Psoas muscle (tissue), 8 donors: ENCODE results near the gene KCNIP3. TPM values are rescaled to one million over a fixed set of nuclear protein-coding genes. Genes with fewer than 3 reads are reported as not detected.
A peak's percentile ranks its signal among the peaks of the same experiment; 100 is the strongest.

Experiments
- ATAC-seq, 4 donors: fragments of 200-7000 bp; cut with Tn5 transposase; one replicate each; pipeline ENCODE4 v1.9.1; 2020; ENCODE audit warnings: moderate library complexity in 3 of 4, mild to moderate bottlenecking in 2 of 4
- DNase-seq, 2 donors: peaks; one replicate each; pipeline ENCODE4 v3.0.0-alpha.2; 2020
- H3K27ac ChIP-seq: fragments of 200-600 bp; one replicate; pipeline ENCODE4 v1.8.0; 2022
- H3K27me3 ChIP-seq, 3 donors: fragments of 200-600 bp in 1 of 3; one replicate each; pipeline versions ENCODE4 v1.6.1 to v1.8.0; 2013 to 2022; ENCODE audit warnings: low read length in 2 of 3, mild to moderate bottlenecking in 2 of 3, moderate library complexity in 1 of 3; ENCODE audit not compliant: insufficient read depth in 3 of 3
- H3K36me3 ChIP-seq, 2 donors: fragments of 200-600 bp in 1 of 2; one replicate each; pipeline versions ENCODE4 v1.6.1 to v1.8.0; 2013 to 2022; ENCODE audit warnings: low read depth in 1 of 2, mild to moderate bottlenecking in 1 of 2, moderate library complexity in 1 of 2; ENCODE audit not compliant: insufficient read depth in 1 of 2
- H3K4me1 ChIP-seq: fragments of 200-600 bp; one replicate; pipeline ENCODE4 v1.8.0; 2022
- H3K4me3 ChIP-seq: fragments of 200-600 bp; one replicate; pipeline ENCODE4 v1.8.0; 2022; ENCODE audit warnings: mild to moderate bottlenecking
- H3K9me3 ChIP-seq: fragments of 200-600 bp; one replicate; pipeline ENCODE4 v1.8.0; 2022
- WGBS, 3 donors: extraction: QIAGEN DNeasy Blood & Tissue Kit; methylation state at CpG; one replicate each; pipeline versions ENCODE4 v1.1.6 to v1.1.7; 2013; 5-methylcytosine and 5-hydroxymethylcytosine counted together
- intact Hi-C, 2 donors: fragments of 100-400 bp; cut with DNase I; formaldehyde crosslinking; loops; one replicate each; pipeline versions ENCODE4 v1.11.0 to v1.14.2; 2022
- polyA plus RNA-seq, 3 donors: library from polyadenylated mRNA; stranded (reverse); fragments of 200-250 nt; gene quantifications; one replicate each; pipeline ENCODE4 v1.2.3, GENCODE V29; 2013
- total RNA-seq, 4 donors: library from RNA; stranded (reverse); fragmentation: NEBNext Ultra II Directional in 2 of 4; extraction: Animal tissue kit (Norgen Biotek cat#: 25700) in 2 of 4; gene quantifications; one replicate each; pipeline versions ENCODE4 v1.2.1 to v1.2.4, GENCODE V29; 2021 to 2023
- TF ChIP-seq, protein P1 (sequence below): fragments of 200-600 bp; IDR thresholded peaks from one replicate; pipeline ENCODE4 v1.8.0; 2022; ENCODE audit warnings: antibody characterized with exemption
- donor health status: healthy with polysubstance abuse.
- donor health status: DM: no; HTN: no; CAD: no; lungs with moderate emphysema.
- donor health status: Bipolar disorder and iron deficiency.
- donor health status: healthy.
- donor health status: DM: yes; HTN: yes; CAD: no.
- donor health status: DM: no; HTN: no; CAD: no.
- donor health status: DM: no; HTN: no; CAD: no.
- donor health status: DM: yes; HTN: yes; CAD: no.

The KCNIP3 gene
- total and polyA plus RNA-seq, 7 donors, result 0.93 to 2.0 (median 1.3) TPM

DNA sequence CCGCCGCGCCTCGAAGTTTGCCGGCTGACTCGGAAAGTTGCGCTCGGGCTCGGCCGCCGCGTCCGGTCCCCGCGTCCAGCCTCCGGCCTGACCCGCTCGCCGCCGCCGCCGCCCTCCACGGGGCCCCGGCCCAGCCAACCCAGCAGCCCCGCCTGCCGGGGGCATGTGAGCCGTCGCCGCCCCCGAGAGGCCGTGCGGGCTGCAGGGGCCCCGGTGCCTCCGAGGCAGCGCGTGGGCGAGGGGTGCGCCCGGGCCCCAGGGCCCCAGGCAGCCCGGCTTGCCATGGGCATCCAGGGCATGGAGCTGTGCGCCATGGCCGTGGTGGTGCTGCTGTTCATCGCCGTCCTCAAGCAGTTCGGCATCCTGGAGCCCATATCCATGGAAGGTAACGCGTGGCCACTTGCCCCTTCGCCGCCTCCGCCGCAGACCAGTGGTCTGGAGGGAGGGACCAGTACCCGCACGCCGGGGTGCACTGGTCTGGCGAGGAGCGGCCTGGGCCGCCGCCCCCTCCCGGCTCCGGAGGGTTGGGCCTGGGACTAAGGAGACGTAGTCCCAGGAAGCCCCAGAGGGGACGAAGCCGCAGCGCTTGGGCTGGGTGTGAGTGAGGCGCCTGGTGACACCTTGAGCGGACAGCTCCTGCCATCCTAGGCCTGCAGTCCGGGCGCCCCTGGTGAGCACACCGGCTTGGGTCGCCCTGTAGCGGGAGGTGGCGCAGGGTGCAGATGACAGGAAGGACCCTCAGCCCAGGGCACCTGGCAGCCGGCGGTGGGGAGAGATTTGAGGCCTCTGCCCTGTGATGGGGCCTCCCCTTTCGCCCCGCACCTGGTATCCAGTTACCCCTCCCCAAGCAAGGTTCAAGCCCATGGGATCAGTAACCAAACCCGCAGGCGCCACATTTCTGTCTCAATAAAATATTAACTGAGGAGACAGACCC is 49.9 kb downstream of the KCNIP3 start:
- peaks cover 0 to 28% (median 0%) of the 10 kb centered on the region in 3 donors for H3K27me3 ChIP-seq
- peak overlapping the region; percentile 61 for H3K4me3 ChIP-seq
- no peak for ATAC-seq
- peaks cover 6% of the 10 kb centered on the region for H3K4me1 ChIP-seq
- no peaks in the 10 kb centered on the region for H3K36me3 ChIP-seq
- 21 to 39% (median 35%) methylated on average over 41 to 75 of the region's 78 CpGs for WGBS, 3 donors
- H3K27ac ChIP-seq, result no peak overlapping the region
- intact Hi-C loops, result loop anchor here in 1 of 2 donors (5.0 kb wide), 2 partner anchors 40 to 55 kb away; partner anchors contain the start of gene FAHD2A
- TF ChIP-seq, protein P1, sequence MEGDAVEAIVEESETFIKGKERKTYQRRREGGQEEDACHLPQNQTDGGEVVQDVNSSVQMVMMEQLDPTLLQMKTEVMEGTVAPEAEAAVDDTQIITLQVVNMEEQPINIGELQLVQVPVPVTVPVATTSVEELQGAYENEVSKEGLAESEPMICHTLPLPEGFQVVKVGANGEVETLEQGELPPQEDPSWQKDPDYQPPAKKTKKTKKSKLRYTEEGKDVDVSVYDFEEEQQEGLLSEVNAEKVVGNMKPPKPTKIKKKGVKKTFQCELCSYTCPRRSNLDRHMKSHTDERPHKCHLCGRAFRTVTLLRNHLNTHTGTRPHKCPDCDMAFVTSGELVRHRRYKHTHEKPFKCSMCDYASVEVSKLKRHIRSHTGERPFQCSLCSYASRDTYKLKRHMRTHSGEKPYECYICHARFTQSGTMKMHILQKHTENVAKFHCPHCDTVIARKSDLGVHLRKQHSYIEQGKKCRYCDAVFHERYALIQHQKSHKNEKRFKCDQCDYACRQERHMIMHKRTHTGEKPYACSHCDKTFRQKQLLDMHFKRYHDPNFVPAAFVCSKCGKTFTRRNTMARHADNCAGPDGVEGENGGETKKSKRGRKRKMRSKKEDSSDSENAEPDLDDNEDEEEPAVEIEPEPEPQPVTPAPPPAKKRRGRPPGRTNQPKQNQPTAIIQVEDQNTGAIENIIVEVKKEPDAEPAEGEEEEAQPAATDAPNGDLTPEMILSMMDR, result peak; percentile 8
- peak; percentile 31 to 61 for DNase-seq
- no peaks in the 10 kb centered on the region for H3K9me3 ChIP-seq

DNA sequence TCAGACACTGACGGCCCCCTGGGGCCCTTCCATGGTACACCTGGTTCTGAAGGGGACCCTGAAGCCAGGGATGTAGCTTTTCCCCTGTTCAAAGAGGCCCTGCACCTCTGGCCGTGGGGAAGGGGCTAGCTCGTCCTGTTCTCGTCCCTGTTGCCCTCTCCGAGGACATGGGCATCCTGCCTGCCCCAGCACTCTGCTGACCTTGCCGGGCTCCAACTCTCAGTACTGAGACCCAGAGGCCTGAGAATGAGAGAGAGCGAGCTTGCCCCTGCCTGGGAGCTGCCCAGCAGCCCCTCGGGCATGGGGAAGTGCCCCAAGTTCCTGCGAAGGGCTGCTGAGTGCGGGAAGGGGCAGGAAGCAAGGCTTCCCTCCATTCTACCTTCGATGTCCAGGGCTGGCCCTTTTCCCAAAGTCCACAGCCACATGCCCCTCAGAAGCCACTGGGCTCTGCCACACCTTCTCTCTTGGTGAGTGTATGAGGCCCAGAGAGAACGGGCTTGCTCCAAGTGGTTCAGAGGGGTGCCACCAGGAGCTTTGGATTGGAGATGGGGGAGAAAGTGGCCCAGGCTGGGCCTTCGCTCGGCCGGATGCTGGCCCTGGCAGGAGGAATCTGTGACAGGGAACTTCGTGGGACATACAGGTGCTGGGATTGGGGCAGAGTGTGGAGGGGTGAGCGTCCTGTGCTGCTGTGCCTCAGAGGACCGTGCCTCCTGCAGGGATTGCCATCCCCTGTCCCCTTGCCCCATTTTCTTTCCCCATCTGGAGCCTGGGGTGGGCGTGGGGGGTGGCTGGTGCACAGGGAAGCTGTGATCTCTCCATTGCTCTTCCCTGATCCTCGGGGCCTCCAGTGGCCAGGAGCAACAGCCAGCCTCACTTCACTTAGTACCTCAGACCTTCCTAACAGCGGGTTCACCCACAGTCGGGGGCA is 50.8 kb downstream of the KCNIP3 start:
- Histone ChIP-seq H3K27ac (no peak overlapping the region), H3K4me3 (no peak overlapping the region), H3K9me3 (no peaks in the 10 kb centered on the region), H3K27me3 (peaks cover 0 to 22% (median 0%) of the 10 kb centered on the region in 3 donors), H3K36me3 (no peaks in the 10 kb centered on the region), H3K4me1 (peaks cover 6% of the 10 kb centered on the region)
- ATAC-seq (no peak), DNase-seq (peak in 1 of 2 donors; percentile 42)
- TF ChIP-seq, protein P1, result no peak
- intact Hi-C loops, result loop anchor here in 1 of 2 donors (5.0 kb wide), 2 partner anchors 39 to 54 kb away; partner anchors contain the start of gene FAHD2A
- WGBS, 3 donors, result 64 to 66% (median 65%) methylated on average over 20 to 22 of the region's 22 CpGs

DNA sequence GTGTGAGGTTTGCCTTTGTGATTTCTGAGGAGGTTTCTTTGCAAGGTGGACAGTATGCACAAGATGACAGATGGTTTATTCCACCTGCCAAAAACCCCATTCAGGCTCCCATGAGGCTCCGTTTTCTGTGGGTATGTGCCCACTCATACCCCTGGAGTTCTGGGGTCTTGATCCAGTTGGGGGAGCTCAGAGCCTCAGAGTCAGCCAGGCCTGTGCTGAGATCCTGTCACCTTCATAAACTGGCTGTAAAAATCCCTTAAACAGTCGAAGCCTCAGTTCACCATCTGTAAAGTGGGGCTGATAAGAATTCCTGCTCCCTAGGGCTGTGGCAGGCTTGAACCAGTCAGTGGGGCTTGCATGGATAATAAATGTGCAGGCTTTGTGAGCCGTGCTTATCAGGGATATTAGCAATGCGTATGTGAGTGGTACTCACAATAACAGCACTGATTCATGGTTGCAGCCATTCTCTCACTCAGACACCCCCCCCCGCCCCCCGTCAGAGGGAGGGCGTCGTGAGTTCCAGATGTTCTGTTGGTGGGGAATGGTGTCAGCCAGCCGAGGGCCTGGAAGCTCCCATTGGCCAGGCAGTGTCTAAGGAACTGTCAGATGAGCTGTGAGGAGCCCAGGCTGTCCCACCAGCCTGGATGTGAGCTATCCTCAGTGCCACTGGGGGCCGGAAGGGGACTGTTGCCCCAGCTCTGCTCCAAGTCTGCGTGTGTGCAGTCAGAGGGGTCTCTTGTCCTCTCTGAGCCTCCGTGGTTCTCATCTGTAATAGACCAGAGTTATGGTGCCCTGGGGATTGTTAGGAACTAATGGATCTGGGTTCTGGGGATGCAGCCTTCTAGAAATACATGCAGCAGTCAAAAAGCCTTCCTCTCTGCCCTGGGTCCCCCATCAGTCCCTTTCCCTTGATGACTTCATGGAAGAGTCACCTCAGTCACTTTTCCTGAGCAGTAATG is 51.7 kb downstream of the KCNIP3 start:
- H3K9me3 ChIP-seq, result no peaks in the 10 kb centered on the region
- no peak overlapping the region for H3K4me3 ChIP-seq
- H3K4me1 ChIP-seq, result peaks cover 6% of the 10 kb centered on the region
- H3K27ac ChIP-seq, result no peak overlapping the region
- DNase-seq (no peak), ATAC-seq (no peak)
- peaks cover 0 to 22% (median 0%) of the 10 kb centered on the region in 3 donors for H3K27me3 ChIP-seq
- TF ChIP-seq, protein P1, result no peak
- no peaks in the 10 kb centered on the region for H3K36me3 ChIP-seq
- WGBS, 3 donors, result 44 to 59% (median 51%) methylated on average over 12 of the region's 12 CpGs
- intact Hi-C loops, result loop anchor here in 1 of 2 donors (5.0 kb wide), 2 partner anchors 38 to 53 kb away; partner anchors contain the start of gene FAHD2A
